ENCODE data around the gene PID1. TPM values are rescaled to one million over a fixed set of nuclear protein-coding genes. Genes with fewer than 3 reads are reported as not detected.

PID1 gene
- total RNA-seq, 1 donor from 2014 or later, result 0.95 TPM

- no peaks in the 10 kb centered on the region for H3K27me3 Mint-ChIP-seq (ENCODE audit: low read depth)
- H3K4me3 Mint-ChIP-seq (ENCODE audit: unreplicated experiment), result no peak overlapping the region
- H3K9me3 Mint-ChIP-seq (ENCODE audit: low read depth), result peaks cover 44% of the 10 kb centered on the region
- TF ChIP-seq, protein P1, sequence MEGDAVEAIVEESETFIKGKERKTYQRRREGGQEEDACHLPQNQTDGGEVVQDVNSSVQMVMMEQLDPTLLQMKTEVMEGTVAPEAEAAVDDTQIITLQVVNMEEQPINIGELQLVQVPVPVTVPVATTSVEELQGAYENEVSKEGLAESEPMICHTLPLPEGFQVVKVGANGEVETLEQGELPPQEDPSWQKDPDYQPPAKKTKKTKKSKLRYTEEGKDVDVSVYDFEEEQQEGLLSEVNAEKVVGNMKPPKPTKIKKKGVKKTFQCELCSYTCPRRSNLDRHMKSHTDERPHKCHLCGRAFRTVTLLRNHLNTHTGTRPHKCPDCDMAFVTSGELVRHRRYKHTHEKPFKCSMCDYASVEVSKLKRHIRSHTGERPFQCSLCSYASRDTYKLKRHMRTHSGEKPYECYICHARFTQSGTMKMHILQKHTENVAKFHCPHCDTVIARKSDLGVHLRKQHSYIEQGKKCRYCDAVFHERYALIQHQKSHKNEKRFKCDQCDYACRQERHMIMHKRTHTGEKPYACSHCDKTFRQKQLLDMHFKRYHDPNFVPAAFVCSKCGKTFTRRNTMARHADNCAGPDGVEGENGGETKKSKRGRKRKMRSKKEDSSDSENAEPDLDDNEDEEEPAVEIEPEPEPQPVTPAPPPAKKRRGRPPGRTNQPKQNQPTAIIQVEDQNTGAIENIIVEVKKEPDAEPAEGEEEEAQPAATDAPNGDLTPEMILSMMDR (IDR thresholded peaks at IDR 0.05), result no peak
- no peak for DNase-seq (ENCODE audit: low spot score)
- no peak overlapping the region for H3K27ac Mint-ChIP-seq (ENCODE audit: unreplicated experiment)
- no peaks in the 10 kb centered on the region for H3K4me1 Mint-ChIP-seq (ENCODE audit: low read depth)
- H3K36me3 Mint-ChIP-seq (ENCODE audit: low read depth), result no peaks in the 10 kb centered on the region
These were observed 283.5 kb downstream of the PID1 start for GRCh38 chr2:228987441-228988155.

DNA sequence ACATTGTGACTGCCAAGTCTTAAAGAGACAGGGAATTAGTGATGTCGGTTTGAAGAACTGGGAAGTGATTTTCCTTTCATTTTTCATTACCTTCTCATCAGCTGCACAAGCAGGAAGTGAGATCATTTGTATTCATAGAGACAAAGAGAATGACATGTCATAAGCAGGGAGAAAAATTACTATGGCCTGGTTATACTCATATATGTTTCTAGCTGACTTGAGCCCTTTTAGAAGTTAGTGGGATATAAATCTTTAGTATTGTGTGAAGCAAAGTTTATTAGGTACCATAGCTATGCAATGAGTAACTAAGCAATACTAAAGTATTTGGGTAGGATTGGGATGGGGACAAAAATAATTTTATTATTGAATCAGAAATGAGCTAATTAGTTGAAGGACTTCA is 284.1 kb downstream of the PID1 start:
- DNase-seq (ENCODE audit: low spot score), result no peak
- no peak overlapping the region for H3K27ac Mint-ChIP-seq (ENCODE audit: unreplicated experiment)
- H3K27me3 Mint-ChIP-seq (ENCODE audit: low read depth), result no peaks in the 10 kb centered on the region
- H3K9me3 Mint-ChIP-seq (ENCODE audit: low read depth), result peaks cover 48% of the 10 kb centered on the region
- no peaks in the 10 kb centered on the region for H3K4me1 Mint-ChIP-seq (ENCODE audit: low read depth)
- TF ChIP-seq, protein P1 (IDR thresholded peaks at IDR 0.05), result no peak
- no peaks in the 10 kb centered on the region for H3K36me3 Mint-ChIP-seq (ENCODE audit: low read depth)
- H3K4me3 Mint-ChIP-seq (ENCODE audit: unreplicated experiment), result no peak overlapping the region

GRCh38 chr2:228983700-228984099 is 287.4 kb downstream of the PID1 start:
- Mint-ChIP-seq H3K4me3 (ENCODE audit: unreplicated experiment) (no peak overlapping the region), H3K27ac (ENCODE audit: unreplicated experiment) (no peak overlapping the region), H3K9me3 (ENCODE audit: low read depth) (peaks cover 58% of the 10 kb centered on the region), H3K36me3 (ENCODE audit: low read depth) (no peaks in the 10 kb centered on the region), H3K27me3 (ENCODE audit: low read depth) (no peaks in the 10 kb centered on the region), H3K4me1 (ENCODE audit: low read depth) (no peaks in the 10 kb centered on the region)
- DNase-seq (ENCODE audit: low spot score), result no peak
- TF ChIP-seq, protein P1 (IDR thresholded peaks at IDR 0.05), result no peak

GRCh38 chr2:228974169-228974568 is 296.9 kb downstream of the PID1 start:
- no peaks in the 10 kb centered on the region for H3K36me3 Mint-ChIP-seq (ENCODE audit: low read depth)
- DNase-seq (ENCODE audit: low spot score), result no peak
- H3K9me3 Mint-ChIP-seq (ENCODE audit: low read depth), result peaks cover 27% of the 10 kb centered on the region
- TF ChIP-seq, protein P1 (IDR thresholded peaks at IDR 0.05), result no peak
- no peak overlapping the region for H3K27ac Mint-ChIP-seq (ENCODE audit: unreplicated experiment)
- no peak overlapping the region for H3K4me3 Mint-ChIP-seq (ENCODE audit: unreplicated experiment)
- H3K4me1 Mint-ChIP-seq (ENCODE audit: low read depth), result no peaks in the 10 kb centered on the region
- no peaks in the 10 kb centered on the region for H3K27me3 Mint-ChIP-seq (ENCODE audit: low read depth)
